Measurements from ENCODE around the gene RDH13.

RDH13 gene

GRCh38 chr19:55050749-55051532 lies 12.0 kb downstream of the RDH13 start:
- Histone ChIP-seq H3K36me3 (ENCODE audit: control insufficient read depth in 2 of 2, insufficient read depth in 1 of 2, low read length in 2 of 2) (peaks cover 37 to 71% of the 10 kb centered on the region in 2 experiments; a peak in 2 of 3 replicates), H3K27ac (ENCODE audit: extremely low read depth, low read depth, low read length) (no peak overlapping the region), H3K4me1 (ENCODE audit: control insufficient read depth, insufficient read depth, low read length) (no peaks in the 10 kb centered on the region), H3K9me3 (ENCODE audit: control insufficient read depth, insufficient read depth, low read depth, low read length) (no peaks in the 10 kb centered on the region), H3K4me3 (ENCODE audit: low read depth, low read length) (no peak overlapping the region)
- POLR2A ChIA-PET = interaction anchor here (0.7 kb wide), 2 partner anchors 75 to 554 kb away, joined by 3 read pairs; no protein-coding TSS in a partner anchor
- CTCF ChIA-PET = interaction anchor here (0.6 to 0.7 kb wide), 4 partner anchors 18 to 819 kb away, joined by 3 read pairs; no protein-coding TSS in a partner anchor
- TF ChIP-seq, protein P1, sequence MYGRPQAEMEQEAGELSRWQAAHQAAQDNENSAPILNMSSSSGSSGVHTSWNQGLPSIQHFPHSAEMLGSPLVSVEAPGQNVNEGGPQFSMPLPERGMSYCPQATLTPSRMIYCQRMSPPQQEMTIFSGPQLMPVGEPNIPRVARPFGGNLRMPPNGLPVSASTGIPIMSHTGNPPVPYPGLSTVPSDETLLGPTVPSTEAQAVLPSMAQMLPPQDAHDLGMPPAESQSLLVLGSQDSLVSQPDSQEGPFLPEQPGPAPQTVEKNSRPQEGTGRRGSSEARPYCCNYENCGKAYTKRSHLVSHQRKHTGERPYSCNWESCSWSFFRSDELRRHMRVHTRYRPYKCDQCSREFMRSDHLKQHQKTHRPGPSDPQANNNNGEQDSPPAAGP (tag by site-specific recombination; IDR thresholded peaks at IDR 0.05) = no peak
- no peak for TF ChIP-seq MYNN (tag by site-specific recombination; IDR thresholded peaks at IDR 0.05; ENCODE audit: borderline replicate concordance)
- TF ChIP-seq ZNF621 (tag by site-specific recombination; IDR thresholded peaks at IDR 0.05) = no peak
- no peak for TF ChIP-seq ZNF623 (tag by site-specific recombination; IDR thresholded peaks at IDR 0.05)
- TF ChIP-seq GLI2 (tag by site-specific recombination; IDR thresholded peaks at IDR 0.05; ENCODE audit: borderline replicate concordance, low read depth) = no peak
- no peak for TF ChIP-seq KLF8 (tag by site-specific recombination; IDR thresholded peaks at IDR 0.05)
- no peak for TF ChIP-seq OVOL3 (tag by site-specific recombination; IDR thresholded peaks at IDR 0.05)
- TF ChIP-seq SALL2 (tag by site-specific recombination; IDR thresholded peaks at IDR 0.05; ENCODE audit: borderline replicate concordance) = no peak
- no peak for TF ChIP-seq SETDB1 (IDR thresholded peaks at IDR 0.05; ENCODE audit: insufficient read length, low read length)
- TF ChIP-seq ZNF280C (tag by site-specific recombination; IDR thresholded peaks at IDR 0.05) = no peak
- TF ChIP-seq ZNF157 (tag by site-specific recombination; IDR thresholded peaks at IDR 0.05) = no peak
- TF ChIP-seq, protein P2, sequence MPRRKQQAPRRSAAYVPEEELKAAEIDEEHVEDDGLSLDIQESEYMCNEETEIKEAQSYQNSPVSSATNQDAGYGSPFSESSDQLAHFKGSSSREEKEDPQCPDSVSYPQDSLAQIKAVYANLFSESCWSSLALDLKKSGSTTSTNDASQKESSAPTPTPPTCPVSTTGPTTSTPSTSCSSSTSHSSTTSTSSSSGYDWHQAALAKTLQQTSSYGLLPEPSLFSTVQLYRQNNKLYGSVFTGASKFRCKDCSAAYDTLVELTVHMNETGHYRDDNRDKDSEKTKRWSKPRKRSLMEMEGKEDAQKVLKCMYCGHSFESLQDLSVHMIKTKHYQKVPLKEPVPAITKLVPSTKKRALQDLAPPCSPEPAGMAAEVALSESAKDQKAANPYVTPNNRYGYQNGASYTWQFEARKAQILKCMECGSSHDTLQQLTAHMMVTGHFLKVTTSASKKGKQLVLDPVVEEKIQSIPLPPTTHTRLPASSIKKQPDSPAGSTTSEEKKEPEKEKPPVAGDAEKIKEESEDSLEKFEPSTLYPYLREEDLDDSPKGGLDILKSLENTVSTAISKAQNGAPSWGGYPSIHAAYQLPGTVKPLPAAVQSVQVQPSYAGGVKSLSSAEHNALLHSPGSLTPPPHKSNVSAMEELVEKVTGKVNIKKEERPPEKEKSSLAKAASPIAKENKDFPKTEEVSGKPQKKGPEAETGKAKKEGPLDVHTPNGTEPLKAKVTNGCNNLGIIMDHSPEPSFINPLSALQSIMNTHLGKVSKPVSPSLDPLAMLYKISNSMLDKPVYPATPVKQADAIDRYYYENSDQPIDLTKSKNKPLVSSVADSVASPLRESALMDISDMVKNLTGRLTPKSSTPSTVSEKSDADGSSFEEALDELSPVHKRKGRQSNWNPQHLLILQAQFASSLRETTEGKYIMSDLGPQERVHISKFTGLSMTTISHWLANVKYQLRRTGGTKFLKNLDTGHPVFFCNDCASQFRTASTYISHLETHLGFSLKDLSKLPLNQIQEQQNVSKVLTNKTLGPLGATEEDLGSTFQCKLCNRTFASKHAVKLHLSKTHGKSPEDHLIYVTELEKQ (tag by site-specific recombination; IDR thresholded peaks at IDR 0.05; ENCODE audit: borderline replicate concordance) = no peak
- no peak for TF ChIP-seq INSM2 (tag by site-specific recombination; IDR thresholded peaks at IDR 0.05)
- no peak for TF ChIP-seq ZNF473 (tag by site-specific recombination; IDR thresholded peaks at IDR 0.05)
- TF ChIP-seq GLIS2 (tag by site-specific recombination; IDR thresholded peaks at IDR 0.05) = no peak
- no peak for TF ChIP-seq KLF10 (tag by site-specific recombination; IDR thresholded peaks at IDR 0.05)
